Erythroblast (primary cell): ENCODE data around the gene C22orf42.
"Not testable (repeated sequence)": the region's sequence is repeated elsewhere in the genome, so short reads cannot be mapped to it uniquely, and the experiment has no call there.

Experiments
- DNase-seq, 2 experiments: peaks; one replicate each; lab custom pipeline; 2025; lab: John Stamatoyannopoulos, UW
- GATA1 ChIP-seq: IDR thresholded peaks from 2 replicates; pipeline ENCODE4 v1.6.1; 2011; ENCODE audit warnings: low read depth, mild to moderate bottlenecking, control low read depth, low read length, moderate library complexity
- POLR2A ChIP-seq: IDR thresholded peaks from 2 replicates; pipeline ENCODE4 v1.6.1; 2011; ENCODE audit warnings: mild to moderate bottlenecking, low read length

The C22orf42 gene

GRCh38 chr22:32148372-32148771 lies 10.7 kb downstream of the C22orf42 start:
- DNase-seq: not testable (repeated sequence)

- DNase-seq: not testable (repeated sequence)
These were observed 12.0 kb downstream of the C22orf42 start for GRCh38 chr22:32147128-32147527.

GRCh38 chr22:32144496-32145274 lies 14.4 kb downstream of the C22orf42 start:
- no peak for DNase-seq
- TF ChIP-seq POLR2A: no peak
- TF ChIP-seq GATA1: no peak

GRCh38 chr22:32142600-32142999 lies 16.5 kb downstream of the C22orf42 start:
- TF ChIP-seq GATA1: no peak
- TF ChIP-seq POLR2A: no peak
- no peak for DNase-seq

GRCh38 chr22:32140688-32141087 lies 18.4 kb downstream of the C22orf42 start:
- DNase-seq: peak; percentile 26 to 51

- not testable (repeated sequence) for DNase-seq
These were observed 20.5 kb downstream of the C22orf42 start for GRCh38 chr22:32138576-32138975.

- DNase-seq: peak; percentile 14 to 46
These were observed 21.3 kb downstream of the C22orf42 start for GRCh38 chr22:32137731-32138324.

- DNase-seq: not testable (repeated sequence)
These were observed 22.2 kb downstream of the C22orf42 start for GRCh38 chr22:32136881-32137280.

- not testable (repeated sequence) for DNase-seq
These were observed 23.1 kb downstream of the C22orf42 start for GRCh38 chr22:32135958-32136357.

GRCh38 chr22:32134796-32135195 lies 24.3 kb downstream of the C22orf42 start:
- not testable (repeated sequence) for DNase-seq

- TF ChIP-seq GATA1 (no peak), POLR2A (no peak)
- no peak for DNase-seq
These were observed 26.3 kb downstream of the C22orf42 start for GRCh38 chr22:32132783-32133182.

GRCh38 chr22:32132126-32132525 lies 27.0 kb downstream of the C22orf42 start:
- DNase-seq: no peak
- TF ChIP-seq GATA1 (no peak), POLR2A (no peak)

GRCh38 chr22:32130464-32130863 lies 28.6 kb downstream of the C22orf42 start:
- TF ChIP-seq GATA1 (no peak), POLR2A (no peak)
- no peak for DNase-seq

- TF ChIP-seq GATA1: no peak
- DNase-seq: no peak
These were observed 31.2 kb downstream of the C22orf42 start for GRCh38 chr22:32127904-32128303.

GRCh38 chr22:32123657-32124056 lies 35.4 kb downstream of the C22orf42 start:
- DNase-seq: no peak
- TF ChIP-seq POLR2A (no peak), GATA1 (no peak)

GRCh38 chr22:32122899-32123298 lies 36.2 kb downstream of the C22orf42 start:
- TF ChIP-seq POLR2A (no peak), GATA1 (no peak)
- no peak for DNase-seq
